Measurements from ENCODE around the gene MEGF10.

DNA sequence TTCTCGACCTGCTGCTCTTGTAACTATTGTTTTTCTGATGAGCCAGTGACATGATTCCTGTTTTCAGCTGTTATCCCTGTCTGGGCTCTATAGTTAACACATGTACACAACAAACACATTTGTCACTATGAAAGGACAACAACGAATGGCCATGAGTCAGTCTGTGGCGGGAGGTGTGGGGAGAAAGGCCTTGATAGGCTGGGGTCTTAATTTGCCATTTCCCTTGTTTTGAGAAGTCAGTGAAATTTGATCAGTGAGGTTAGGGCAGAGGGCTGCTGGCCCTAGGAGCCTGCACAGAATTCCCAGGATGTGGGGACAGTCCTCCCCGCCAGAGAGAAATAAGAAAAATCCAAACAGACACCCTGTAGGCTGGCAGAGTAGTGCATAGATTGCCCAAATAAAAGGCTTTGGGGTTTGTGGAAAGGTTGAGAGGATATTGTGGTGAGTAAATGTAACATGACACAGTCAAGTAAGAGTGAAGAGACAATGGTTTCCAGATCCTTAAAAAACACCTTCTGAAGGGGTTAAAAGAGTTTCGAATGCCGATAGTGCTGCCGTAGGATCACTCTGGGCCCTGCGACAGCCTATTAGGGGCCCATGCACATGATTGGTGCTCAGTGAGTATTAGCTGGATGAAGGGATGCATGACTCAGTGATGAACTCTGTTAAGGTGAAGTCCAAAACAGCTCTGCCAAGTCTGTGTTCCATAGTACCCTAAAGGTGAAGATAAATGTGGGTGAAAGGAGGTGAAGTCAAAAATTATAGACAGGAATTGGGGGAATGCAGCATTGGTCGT, 115.9 kb downstream of the MEGF10 start:
- TF ChIP-seq, protein P1, sequence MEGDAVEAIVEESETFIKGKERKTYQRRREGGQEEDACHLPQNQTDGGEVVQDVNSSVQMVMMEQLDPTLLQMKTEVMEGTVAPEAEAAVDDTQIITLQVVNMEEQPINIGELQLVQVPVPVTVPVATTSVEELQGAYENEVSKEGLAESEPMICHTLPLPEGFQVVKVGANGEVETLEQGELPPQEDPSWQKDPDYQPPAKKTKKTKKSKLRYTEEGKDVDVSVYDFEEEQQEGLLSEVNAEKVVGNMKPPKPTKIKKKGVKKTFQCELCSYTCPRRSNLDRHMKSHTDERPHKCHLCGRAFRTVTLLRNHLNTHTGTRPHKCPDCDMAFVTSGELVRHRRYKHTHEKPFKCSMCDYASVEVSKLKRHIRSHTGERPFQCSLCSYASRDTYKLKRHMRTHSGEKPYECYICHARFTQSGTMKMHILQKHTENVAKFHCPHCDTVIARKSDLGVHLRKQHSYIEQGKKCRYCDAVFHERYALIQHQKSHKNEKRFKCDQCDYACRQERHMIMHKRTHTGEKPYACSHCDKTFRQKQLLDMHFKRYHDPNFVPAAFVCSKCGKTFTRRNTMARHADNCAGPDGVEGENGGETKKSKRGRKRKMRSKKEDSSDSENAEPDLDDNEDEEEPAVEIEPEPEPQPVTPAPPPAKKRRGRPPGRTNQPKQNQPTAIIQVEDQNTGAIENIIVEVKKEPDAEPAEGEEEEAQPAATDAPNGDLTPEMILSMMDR (IDR thresholded peaks at IDR 0.05; ENCODE audit: low read length): no peak
- no peak for TF ChIP-seq EZH2 (IDR thresholded peaks at IDR 0.05; ENCODE audit: borderline replicate concordance, low read length)
